SK-N-SH (cell line): ENCODE results near the gene HOXB2. TPM values are rescaled to one million over a fixed set of nuclear protein-coding genes. Genes with fewer than 3 reads are reported as not detected.

Source experiments
- CTCF ChIA-PET: fragments of 300-600, 350-600 bp; formaldehyde crosslinking; extraction: SDS; loops from one replicate; lab custom pipeline; 2021; lab: Yijun Ruan, JAX
- POLR2A ChIA-PET: fragments of 350-600 bp; sonication (Branson Sonifier 250); formaldehyde crosslinking; extraction: SDS; loops from one replicate; lab custom pipeline; 2020; ENCODE audit warnings: antibody characterized with exemption, inconsistent platforms; lab: Yijun Ruan, JAX
- DNase-seq: peaks from one replicate; pipeline ENCODE4 v3.0.0; 2012
- H2AFZ ChIP-seq: fragments of 200-600 bp; sonication (generic); 2 replicates; pipeline ENCODE4 v1.8.1; 2016; ENCODE audit warnings: antibody characterized with exemption, mild to moderate bottlenecking, low read depth
- H3F3A ChIP-seq: fragments of 200-600 bp; sonication (generic); replicated peaks from 2 replicates; pipeline ENCODE3; 2016; ENCODE audit warnings: antibody characterized with exemption, mild to moderate bottlenecking; ENCODE audit not compliant: insufficient read depth
- H3K27ac ChIP-seq, 2 experiments: fragments of 200-500 bp in 1 of 2; fragments of 200-600 bp in 1 of 2; sonication (Bioruptor generic) in 1 of 2; sonication (generic), shearing (Covaris generic) in 1 of 2; 2 replicates each; pipeline versions ENCODE4 v1.5.1 to v1.6.1; 2014 to 2016; ENCODE audit warnings: low read depth in 2 of 2, inconsistent platforms in 1 of 2, low read length in 1 of 2, mild to moderate bottlenecking in 1 of 2, mixed read lengths in 1 of 2
- H3K27me3 ChIP-seq: fragments of 200-600 bp; sonication (generic), shearing (Covaris generic); 2 replicates; pipeline ENCODE4 v1.6.1; 2016; ENCODE audit warnings: mixed run types; ENCODE audit not compliant: insufficient read depth
- H3K36me3 ChIP-seq, 2 experiments: fragments of 200-500 bp in 1 of 2; fragments of 200-600 bp in 1 of 2; sonication (Bioruptor generic) in 1 of 2; sonication (generic) in 1 of 2; replicated peaks in 1 of 2; 2 replicates each; pipeline versions ENCODE3 to v1.5.1; 2014 to 2016; ENCODE audit warnings: low read length in 1 of 2, mild to moderate bottlenecking in 1 of 2; ENCODE audit not compliant: insufficient read depth in 2 of 2, control insufficient read depth in 1 of 2
- H3K4me1 ChIP-seq, 2 experiments: fragments of 200-500 bp in 1 of 2; fragments of 200-600 bp in 1 of 2; sonication (Bioruptor generic) in 1 of 2; sonication (generic), shearing (Covaris generic) in 1 of 2; 2 replicates each; pipeline versions ENCODE4 v1.5.1 to v1.6.1; 2014 to 2016; ENCODE audit warnings: low read depth in 1 of 2, low read length in 1 of 2, mixed run types in 1 of 2; ENCODE audit not compliant: insufficient read depth in 2 of 2, control insufficient read depth in 1 of 2
- H3K4me2 ChIP-seq: fragments of 200-600 bp; sonication (generic), shearing (Covaris generic); 2 replicates; pipeline ENCODE4 v1.6.1; 2017; ENCODE audit warnings: mixed run types
- H3K4me3 ChIP-seq, 2 experiments: fragments of 200-500 bp in 1 of 2; fragments of 200-600 bp in 1 of 2; sonication (Bioruptor generic) in 1 of 2; sonication (generic), shearing (Covaris generic) in 1 of 2; 2 replicates each; pipeline versions ENCODE4 v1.5.1 to v1.8.1; 2014 to 2016; ENCODE audit warnings: low read depth in 2 of 2, inconsistent platforms in 1 of 2, low read length in 1 of 2, mild to moderate bottlenecking in 1 of 2, mixed read lengths in 1 of 2, moderate library complexity in 1 of 2
- H3K79me2 ChIP-seq: fragments of 200-600 bp; sonication (generic); 2 replicates; pipeline ENCODE4 v1.8.1; 2017; ENCODE audit warnings: mild to moderate bottlenecking; ENCODE audit not compliant: insufficient read depth
- H3K9ac ChIP-seq: fragments of 200-600 bp; sonication (generic); 2 replicates; pipeline ENCODE4 v1.6.1; 2017; ENCODE audit warnings: mixed run types
- H3K9me2 ChIP-seq: fragments of 200-600 bp; sonication (generic); 2 replicates; pipeline ENCODE4 v1.6.1; 2017; ENCODE audit warnings: mixed run types
- H3K9me3 ChIP-seq: fragments of 200-600 bp; sonication (generic); 2 replicates; pipeline ENCODE4 v1.6.1; 2017; ENCODE audit warnings: mixed run types, mild to moderate bottlenecking, moderate library complexity
- H4K20me1 ChIP-seq: fragments of 200-600 bp; sonication (generic); 2 replicates; pipeline ENCODE4 v1.6.1; 2017; ENCODE audit warnings: mild to moderate bottlenecking, mixed run types; ENCODE audit not compliant: insufficient read depth
- CHD2 ChIP-seq: fragments of 150-350 bp; IDR thresholded peaks from 2 replicates; pipeline ENCODE4 v1.6.1; 2018; ENCODE audit warnings: low read length; ENCODE audit not compliant: partially characterized antibody
- EZH2phosphoT487 ChIP-seq: fragments of 200-600 bp; sonication (generic); IDR thresholded peaks from 2 replicates; pipeline ENCODE4 v1.6.1; 2017; ENCODE audit warnings: low read depth, mixed run types, mild to moderate bottlenecking, antibody characterized with exemption, moderate library complexity, borderline replicate concordance
- FOXM1 ChIP-seq: IDR thresholded peaks from 2 replicates; pipeline ENCODE4 v1.4.0; 2012; ENCODE audit warnings: low read depth, mild to moderate bottlenecking
- NFIC ChIP-seq: IDR thresholded peaks from 2 replicates; pipeline ENCODE4 v1.4.0; 2012; ENCODE audit warnings: borderline replicate concordance
- NRF1 ChIP-seq: IDR thresholded peaks from 2 replicates; pipeline ENCODE4 v1.6.1; 2012; ENCODE audit warnings: low read depth, mild to moderate bottlenecking, low read length
- RCOR1 ChIP-seq: fragments of 150-350 bp; IDR thresholded peaks from 2 replicates; pipeline ENCODE4 v1.6.1; 2017; ENCODE audit warnings: antibody characterized with exemption, low read length
- RFX5 ChIP-seq: IDR thresholded peaks from 2 replicates; pipeline ENCODE4 v1.6.1; 2012; ENCODE audit warnings: mild to moderate bottlenecking, improper control_type of control experiment, low read length
- TEAD4 ChIP-seq: IDR thresholded peaks from 2 replicates; pipeline ENCODE4 v1.4.0; 2012; ENCODE audit warnings: mild to moderate bottlenecking, borderline replicate concordance; ENCODE audit not compliant: insufficient read depth
- YY1 ChIP-seq: IDR thresholded peaks from 2 replicates; pipeline ENCODE4 v1.4.0; 2012; ENCODE audit warnings: low read depth, mild to moderate bottlenecking
- ZBTB33 ChIP-seq: IDR thresholded peaks from 2 replicates; pipeline ENCODE4 v1.4.0; 2012; ENCODE audit warnings: low read depth, borderline replicate concordance
- WGBS: methylation state at CpG from one replicate; pipeline ENCODE4 v1.1.6; 2017; ENCODE audit warnings: low lambda C conversion rate; 5-methylcytosine and 5-hydroxymethylcytosine counted together
- polyA plus RNA-seq, 3 experiments: library from polyadenylated mRNA; depleted of rRNA; stranded (reverse); fragments of >200 nt; gene quantifications; 2 replicates each; pipeline ENCODE4 v1.2.3, GENCODE V29; 2012

Gene HOXB2
- polyA plus RNA-seq, 1 of the 3 experiments (the other 2 are of a cell fraction), result 1.9 TPM

- Histone ChIP-seq H3F3A (no peaks in the 10 kb centered on the region), H3K27me3 (peaks cover 97% of the 10 kb centered on the region), H3K9me2 (no peaks in the 10 kb centered on the region), H3K9ac (no peak overlapping the region), H3K4me1 (no peaks in the 10 kb centered on the region), H3K27ac (no peak overlapping the region), H3K9me3 (no peaks in the 10 kb centered on the region), H2AFZ (no peak overlapping the region), H3K4me3 (no peak overlapping the region), H3K79me2 (no peaks in the 10 kb centered on the region), H3K4me2 (no peak overlapping the region), H3K36me3 (no peaks in the 10 kb centered on the region), H4K20me1 (peaks cover 6% of the 10 kb centered on the region; the same call in 1 of the 2 replicates)
- no peak for TF ChIP-seq RFX5
- no peak for TF ChIP-seq ZBTB33
- TF ChIP-seq FOXM1, result no peak
- TF ChIP-seq NRF1, result no peak
- TF ChIP-seq NFIC, result no peak
- no peak for TF ChIP-seq TEAD4
- TF ChIP-seq YY1, result no peak
- 18% methylated on average over 7 of the region's 7 CpGs for WGBS
- POLR2A ChIA-PET, result interaction anchor here (0.6 kb wide), 1 partner anchor 127 kb away, joined by 3 read pairs; no protein-coding TSS in a partner anchor
- CTCF ChIA-PET, result interaction anchor here (0.6 to 1.4 kb wide), 8 partner anchors 13 to 607 kb away, joined by 3 to 4 read pairs (median 4); no protein-coding TSS in a partner anchor
- DNase-seq, result no peak
Observed at GRCh38 chr17:48556576-48557401, 11.9 kb upstream of the HOXB2 start.

GRCh38 chr17:48556229-48556575, 11.3 kb upstream of the HOXB2 start:
- no peak for DNase-seq
- no peaks in the 10 kb centered on the region for H3K79me2 ChIP-seq
- peaks cover 2% of the 10 kb centered on the region; the same call in 1 of the 2 replicates for H4K20me1 ChIP-seq
- no peaks in the 10 kb centered on the region for H3K9me3 ChIP-seq
- 19% methylated on average over 5 of the region's 5 CpGs for WGBS
- POLR2A ChIA-PET, result no interaction called here
- no peak overlapping the region for H3K4me2 ChIP-seq
- H3K4me3 ChIP-seq, result no peak overlapping the region
- no peak overlapping the region for H2AFZ ChIP-seq
- H3K9me2 ChIP-seq, result no peaks in the 10 kb centered on the region
- H3K36me3 ChIP-seq, result no peaks in the 10 kb centered on the region
- peak; percentile 37; the same call in 1 of the 2 replicates for TF ChIP-seq EZH2phosphoT487
- no peak for TF ChIP-seq RCOR1
- no peak for TF ChIP-seq CHD2
- TF ChIP-seq, all 33 proteins: peak for 1
- no peak overlapping the region for H3K27ac ChIP-seq
- CTCF ChIA-PET, result interaction anchor here (0.8 to 1.4 kb wide), 4 partner anchors 18 to 204 kb away, joined by 3 to 4 read pairs (median 3); no protein-coding TSS in a partner anchor
- H3F3A ChIP-seq, result no peaks in the 10 kb centered on the region
- H3K9ac ChIP-seq, result no peak overlapping the region
- peaks cover 97% of the 10 kb centered on the region for H3K27me3 ChIP-seq
- no peaks in the 10 kb centered on the region for H3K4me1 ChIP-seq
